Measurements from ENCODE around the gene ASB16. TPM values are rescaled to one million over a fixed set of nuclear protein-coding genes. Genes with fewer than 3 reads are reported as not detected.

Gene ASB16
- polyA plus RNA-seq, 4 donors: 1.1 to 4.0 (median 2.1) TPM

- DNase-seq (ENCODE audit: low read depth in 4 of 4, low spot score in 3 of 4): no peak
These were observed 35.7 kb downstream of the ASB16 start for GRCh38 chr17:44205962-44206824.

- no peak for DNase-seq (ENCODE audit: low read depth in 4 of 4, low spot score in 3 of 4)
These were observed 36.3 kb downstream of the ASB16 start for GRCh38 chr17:44206825-44207155.

GRCh38 chr17:44207319-44207718 lies 36.8 kb downstream of the ASB16 start:
- no peak for DNase-seq (ENCODE audit: low read depth in 4 of 4, low spot score in 3 of 4)

GRCh38 chr17:44207743-44208142 lies 37.2 kb downstream of the ASB16 start:
- DNase-seq (ENCODE audit: low read depth in 4 of 4, low spot score in 3 of 4): no peak

- DNase-seq (ENCODE audit: low read depth in 4 of 4, low spot score in 3 of 4): no peak
These were observed 39.4 kb downstream of the ASB16 start for GRCh38 chr17:44209786-44210341.

GRCh38 chr17:44210342-44211192 lies 40.1 kb downstream of the ASB16 start:
- DNase-seq (ENCODE audit: low read depth in 4 of 4, low spot score in 3 of 4): no peak

GRCh38 chr17:44211281-44212265 lies 41.1 kb downstream of the ASB16 start:
- DNase-seq (ENCODE audit: low read depth in 4 of 4, low spot score in 3 of 4): no peak

GRCh38 chr17:44212507-44213402 lies 42.3 kb downstream of the ASB16 start:
- DNase-seq (ENCODE audit: low read depth in 4 of 4, low spot score in 3 of 4): no peak

- DNase-seq (ENCODE audit: low read depth in 4 of 4, low spot score in 3 of 4): no peak
These were observed 43.1 kb downstream of the ASB16 start for GRCh38 chr17:44213403-44214229.

- no peak for DNase-seq (ENCODE audit: low read depth in 4 of 4, low spot score in 3 of 4)
These were observed 43.7 kb downstream of the ASB16 start for GRCh38 chr17:44214230-44214494.

- DNase-seq (ENCODE audit: low read depth in 4 of 4, low spot score in 3 of 4): no peak
These were observed 44.4 kb downstream of the ASB16 start for GRCh38 chr17:44214896-44215295.

- no peak for DNase-seq (ENCODE audit: low read depth in 4 of 4, low spot score in 3 of 4)
These were observed 45.7 kb downstream of the ASB16 start for GRCh38 chr17:44216173-44216572.

GRCh38 chr17:44216694-44217093 lies 46.2 kb downstream of the ASB16 start:
- DNase-seq (ENCODE audit: low read depth in 4 of 4, low spot score in 3 of 4): no peak

- DNase-seq (ENCODE audit: low read depth in 4 of 4, low spot score in 3 of 4): no peak
These were observed 47.3 kb downstream of the ASB16 start for GRCh38 chr17:44217738-44218343.

- peak in 3 of 4 donors; percentile 81 to 87 (median 84) for DNase-seq (ENCODE audit: low read depth in 4 of 4, low spot score in 3 of 4)
These were observed 48.0 kb downstream of the ASB16 start for GRCh38 chr17:44218344-44219107.

- peak in 2 of 4 donors; percentile 48 to 55 for DNase-seq (ENCODE audit: low read depth in 4 of 4, low spot score in 3 of 4)
These were observed 48.7 kb downstream of the ASB16 start for GRCh38 chr17:44219108-44219615.

- DNase-seq (ENCODE audit: low read depth in 4 of 4, low spot score in 3 of 4): peak in 3 of 4 donors; percentile 60 to 65 (median 64)
These were observed 49.2 kb downstream of the ASB16 start, which contains the start of gene UBTF for GRCh38 chr17:44219616-44220212. TSS of gene UBTF (minus strand) at chr17:44219675. CDS start at chr17:44218229, 1,446 bp downstream.

All from left renal pelvis (tissue), 4 donors.